Renal cortex interstitium (tissue), 11 donors: ENCODE results near the gene EIPR1. TPM values are rescaled to one million over a fixed set of nuclear protein-coding genes. Genes with fewer than 3 reads are reported as not detected.
A peak's percentile ranks its signal among the peaks of the same experiment; 100 is the strongest.

ENCODE experiments used
- DNase-seq, 11 donors: peaks; one replicate each; pipeline ENCODE4 v3.0.0-alpha.2; 2013; ENCODE audit warnings: low read depth in 9 of 11, low spot score in 4 of 11; ENCODE audit errors: extremely low read depth in 1 of 11
- polyA plus RNA-seq, 3 donors: library from polyadenylated mRNA; unstranded; fragments of 120-200 nt; gene quantifications; one replicate each; pipeline ENCODE4 v1.2.1, GENCODE V29; 2013; ENCODE audit not compliant: insufficient read length in 3 of 3

EIPR1 gene
- polyA plus RNA-seq, 3 donors, result 20.9 to 27.1 (median 26.0) TPM

DNA sequence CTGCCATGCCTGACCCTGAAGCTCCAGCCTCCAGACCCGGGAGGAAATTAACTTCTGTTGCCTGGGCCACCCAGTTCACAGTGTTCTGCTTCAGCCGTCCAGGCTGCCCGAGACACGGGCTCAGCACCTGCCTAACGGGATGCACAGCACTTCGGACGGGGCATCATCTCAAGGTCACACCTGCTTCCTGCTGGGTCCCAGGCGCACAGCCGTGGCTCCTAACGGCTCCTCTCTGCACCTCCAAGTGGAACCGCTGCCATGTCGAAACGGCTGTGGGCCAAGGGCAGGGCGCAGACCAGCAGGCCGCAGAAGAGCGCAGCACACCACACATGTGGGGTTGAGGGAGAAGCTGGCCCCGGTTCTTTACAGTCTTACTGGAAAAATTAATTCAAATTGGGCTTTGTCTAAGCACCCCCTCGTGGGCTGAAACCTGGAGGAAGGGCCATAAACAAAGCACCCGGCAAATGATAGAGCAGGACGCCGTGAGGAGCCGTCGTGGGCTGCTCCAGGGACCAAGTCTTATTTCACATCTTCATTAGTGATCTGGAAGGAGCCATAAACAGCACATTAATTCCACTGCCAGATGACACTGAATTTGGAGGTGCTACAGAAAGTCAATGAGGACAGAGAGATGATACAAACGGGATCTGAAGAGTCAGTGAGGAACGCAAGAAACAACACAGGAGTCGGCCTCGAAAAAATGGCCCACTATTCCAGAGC lies 59.6 kb downstream of the EIPR1 start:
- DNase-seq, result no peak

DNA sequence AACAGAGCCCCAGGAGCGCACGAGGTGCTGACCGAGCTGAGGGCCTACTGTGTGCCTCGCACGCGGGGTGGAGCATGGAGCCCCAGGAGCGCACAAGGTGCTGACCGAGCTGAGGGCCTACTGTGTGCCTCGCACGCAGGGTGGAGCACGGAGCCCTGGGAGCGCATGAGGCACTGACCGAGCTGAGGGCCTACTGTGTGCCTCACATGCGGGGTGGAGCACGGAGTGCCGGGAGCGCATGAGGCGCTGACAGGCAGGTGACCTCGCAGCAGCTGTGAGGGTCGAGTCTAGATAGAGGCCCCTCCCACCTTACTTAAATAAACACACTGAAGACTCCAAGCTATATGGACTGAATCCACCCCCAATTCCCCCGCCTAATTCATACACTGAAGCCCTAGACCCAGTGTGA lies 60.3 kb downstream of the EIPR1 start:
- DNase-seq, result no peak

DNA sequence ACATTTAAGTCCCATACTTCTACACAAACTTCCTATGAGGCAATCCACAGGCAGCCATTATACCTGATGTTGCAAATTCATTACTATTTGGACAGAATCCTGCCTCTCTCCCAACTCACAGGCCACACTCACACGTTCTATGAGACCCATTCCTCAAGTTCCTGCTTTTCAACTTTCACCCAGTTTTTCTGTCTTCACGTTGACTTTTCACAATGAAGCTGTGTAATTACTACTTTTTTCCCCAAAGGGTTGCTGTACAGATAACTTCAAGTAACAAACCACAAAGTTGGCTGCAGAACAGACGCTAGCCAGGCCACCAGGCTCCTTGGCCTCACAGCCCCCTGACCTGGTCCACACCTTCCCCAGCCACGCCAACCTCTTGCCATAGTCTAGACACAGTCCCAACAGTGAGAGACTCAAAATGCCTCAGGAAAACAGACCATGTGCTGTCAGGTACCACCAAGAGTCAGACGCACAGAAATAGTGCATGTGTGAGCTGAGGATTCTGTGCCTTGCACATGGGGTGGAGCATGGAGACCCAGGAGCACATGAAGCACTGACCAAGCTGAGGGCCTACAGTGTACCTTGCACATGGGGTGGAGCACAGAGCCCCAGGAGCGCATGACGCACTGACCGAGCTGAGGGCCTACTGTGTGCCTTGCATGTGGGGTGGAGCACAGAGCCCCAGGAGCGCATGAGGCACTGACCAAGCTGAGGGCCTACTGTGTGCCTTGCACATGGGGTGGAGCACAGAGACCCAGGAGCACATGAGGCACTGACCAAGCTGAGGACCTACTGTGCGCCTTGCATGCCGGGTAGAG lies 61.0 kb downstream of the EIPR1 start:
- DNase-seq, result no peak

DNA sequence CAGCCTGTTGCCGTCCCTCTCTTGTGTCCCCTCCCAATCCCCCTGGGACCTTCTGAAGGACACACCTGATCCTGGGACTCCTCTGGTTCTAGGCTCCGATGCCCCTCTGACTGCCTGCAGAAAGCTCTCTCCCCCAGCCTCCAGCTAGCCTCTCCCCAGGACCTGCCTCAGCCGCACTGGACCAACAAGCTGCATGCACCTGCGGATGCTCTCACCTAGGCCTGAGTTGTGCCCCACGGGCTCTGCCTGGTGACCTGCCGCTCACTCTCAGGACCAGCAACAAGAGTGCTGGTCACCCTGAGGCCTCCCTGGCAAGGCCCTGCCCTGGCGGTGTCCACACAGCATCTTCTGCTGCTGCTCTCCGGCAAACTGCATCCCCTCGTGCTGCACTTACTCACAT lies 63.0 kb downstream of the EIPR1 start:
- DNase-seq, result no peak

DNA sequence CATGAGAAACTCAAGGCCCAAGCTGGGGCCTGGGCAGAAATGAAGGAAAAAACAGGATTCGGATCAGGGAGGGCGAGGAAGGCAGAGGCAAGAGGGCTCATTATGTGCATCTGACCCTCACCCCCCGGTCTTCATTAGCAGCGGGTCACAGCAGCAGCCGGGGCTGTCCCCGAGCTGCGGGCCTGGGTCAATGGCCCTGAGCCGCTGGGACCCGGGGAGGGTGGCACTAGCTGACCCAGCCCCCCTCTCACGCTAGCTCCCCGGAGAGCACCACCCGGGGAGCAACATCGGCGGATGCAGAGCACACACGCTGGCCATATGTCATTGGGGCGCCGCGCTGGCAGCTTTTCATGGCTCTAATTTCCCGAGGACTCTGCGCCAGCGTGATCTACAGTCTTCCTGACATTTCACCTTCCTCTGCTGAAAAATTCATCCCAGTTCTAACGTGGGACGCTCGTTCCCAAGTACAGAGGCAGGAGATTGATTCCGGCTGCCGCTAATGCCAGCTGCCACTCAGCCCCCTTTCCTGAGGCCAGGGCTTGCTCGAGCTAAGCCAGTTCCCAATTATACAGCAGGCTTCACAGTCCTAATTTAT lies 63.7 kb downstream of the EIPR1 start:
- peak in 7 of 11 donors; percentile 26 to 52 (median 42) for DNase-seq

DNA sequence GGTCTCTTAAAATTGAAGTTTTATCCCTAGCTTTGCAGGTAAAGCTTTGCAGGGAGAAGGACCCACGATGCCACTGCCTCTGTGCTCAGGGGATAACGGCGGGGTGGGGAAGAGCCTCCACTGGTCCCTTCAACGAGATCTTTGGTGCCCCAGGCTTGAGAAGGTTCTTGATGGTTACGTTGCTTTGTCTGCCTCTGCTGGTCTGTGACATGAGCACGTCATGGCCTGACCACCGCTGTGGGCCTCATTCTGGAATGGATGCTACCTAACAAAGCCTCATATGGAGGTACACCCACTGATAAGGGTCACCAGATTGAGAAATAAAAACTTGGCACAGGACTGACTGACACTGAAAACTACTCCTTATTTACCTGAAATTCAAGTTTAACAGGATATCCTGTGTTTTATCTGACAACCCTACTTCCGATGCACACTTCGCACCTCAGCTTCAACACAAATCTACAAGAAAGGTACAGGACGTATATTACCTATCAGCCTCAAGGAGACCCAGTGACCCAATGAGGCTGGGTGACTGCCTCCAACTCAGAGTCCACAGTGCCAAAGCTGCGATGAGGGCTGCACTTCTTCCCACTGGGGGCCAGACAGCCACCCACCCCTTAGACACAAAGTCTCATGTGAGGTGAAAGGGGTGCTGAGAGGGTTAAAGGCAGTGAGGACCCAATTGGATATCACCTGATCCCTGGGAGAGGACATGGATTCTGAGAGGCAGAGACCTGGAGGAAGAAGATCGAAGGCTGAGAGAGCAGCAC lies 64.9 kb downstream of the EIPR1 start:
- no peak for DNase-seq

DNA sequence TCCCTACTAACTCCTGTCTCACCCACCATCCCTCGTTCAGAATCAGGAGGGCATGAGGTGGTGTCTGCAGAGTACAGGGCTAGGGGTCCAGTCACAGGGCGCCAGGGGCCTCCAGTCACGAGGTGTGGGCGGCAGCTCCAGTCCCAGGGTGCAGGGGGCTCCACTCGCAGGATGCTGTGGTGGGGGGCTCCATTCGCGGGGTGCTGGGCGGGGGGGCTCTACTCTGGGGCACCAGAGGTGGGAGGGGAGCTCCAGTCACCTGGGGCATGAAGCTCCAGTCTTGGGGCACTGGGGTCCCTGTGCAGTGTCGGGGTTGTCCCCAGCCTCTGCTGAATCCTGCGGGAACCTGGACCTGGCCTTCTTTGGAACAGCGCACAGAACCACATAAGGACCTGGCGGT lies 66.0 kb downstream of the EIPR1 start:
- DNase-seq, result no peak

DNA sequence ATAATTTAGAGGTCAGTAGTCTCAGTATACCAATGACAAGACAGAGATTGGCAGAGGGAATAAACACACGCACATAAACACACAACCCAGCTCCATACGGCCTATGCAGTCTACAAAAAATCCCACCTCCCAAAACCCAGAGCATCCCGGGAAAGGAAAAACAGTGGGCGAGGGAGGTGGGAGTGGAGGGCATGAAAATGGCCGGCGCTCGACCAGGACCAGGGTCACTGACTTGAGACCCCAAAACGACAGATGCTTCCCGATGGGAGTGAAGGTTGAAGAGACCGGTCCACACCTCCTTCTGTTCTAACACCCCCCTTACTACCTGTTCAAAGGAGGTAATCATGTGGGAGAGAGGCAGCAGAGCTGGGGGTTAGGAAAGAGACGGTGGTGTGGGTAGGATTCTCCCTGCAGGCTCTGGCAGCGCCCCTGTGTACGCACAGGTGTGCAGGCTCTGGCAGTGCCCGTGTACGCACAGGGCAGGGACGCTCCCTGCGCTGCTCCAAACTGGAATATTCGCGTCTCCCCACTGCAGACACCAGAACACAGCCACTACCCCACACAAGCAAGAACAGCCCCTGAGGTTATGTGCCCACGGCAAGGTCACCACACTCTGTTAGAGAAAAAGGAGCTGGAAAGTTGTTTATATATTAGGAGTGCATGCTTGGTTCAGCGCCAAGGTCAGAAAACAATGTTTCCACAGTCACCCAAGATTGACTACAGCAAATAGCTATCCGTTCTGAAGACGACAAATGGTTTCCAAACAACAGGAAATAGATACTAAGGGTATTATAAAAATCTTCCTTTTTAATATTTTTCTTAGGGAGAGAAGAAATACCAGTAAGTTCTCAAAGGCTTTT lies 67.9 kb downstream of the EIPR1 start:
- DNase-seq, result no peak

DNA sequence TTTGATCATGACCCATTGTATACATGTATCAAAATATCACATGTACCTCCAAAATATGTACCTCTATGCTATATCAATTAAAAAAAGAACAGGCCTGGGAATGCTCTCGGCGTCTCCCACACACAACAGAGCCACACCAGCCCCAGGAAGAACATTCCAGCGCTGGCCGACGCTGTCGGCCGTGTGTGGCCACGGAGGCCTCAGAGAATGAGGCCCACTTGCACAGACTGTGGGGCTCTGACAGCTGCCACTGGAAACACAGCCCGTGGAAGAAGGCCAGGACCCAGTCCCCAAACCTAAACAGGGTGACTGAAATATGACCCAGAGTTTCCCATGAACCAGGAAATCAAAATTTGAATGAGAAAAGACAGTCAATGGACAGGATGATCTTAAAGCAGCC lies 69.7 kb downstream of the EIPR1 start:
- no peak for DNase-seq

DNA sequence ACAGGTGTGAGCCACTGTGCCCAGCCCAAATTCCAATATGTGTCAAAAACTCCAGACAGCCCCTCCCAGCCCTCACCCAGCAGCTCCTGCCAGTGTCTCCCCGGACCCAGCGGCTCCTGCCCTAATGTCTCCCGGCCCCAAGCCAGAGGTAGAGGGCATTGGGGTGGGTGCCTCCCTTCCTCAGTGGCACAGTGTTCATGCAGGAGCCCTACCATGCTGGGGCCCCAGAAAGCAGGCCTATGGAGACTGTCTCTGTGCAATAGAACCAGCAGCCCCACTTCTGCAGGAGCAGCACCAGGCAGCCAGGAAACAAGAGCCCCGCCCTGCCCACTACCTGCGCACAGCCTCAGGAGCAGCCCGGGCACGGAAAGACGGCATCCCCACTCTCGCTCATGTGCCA lies 70.4 kb downstream of the EIPR1 start:
- DNase-seq, result no peak

DNA sequence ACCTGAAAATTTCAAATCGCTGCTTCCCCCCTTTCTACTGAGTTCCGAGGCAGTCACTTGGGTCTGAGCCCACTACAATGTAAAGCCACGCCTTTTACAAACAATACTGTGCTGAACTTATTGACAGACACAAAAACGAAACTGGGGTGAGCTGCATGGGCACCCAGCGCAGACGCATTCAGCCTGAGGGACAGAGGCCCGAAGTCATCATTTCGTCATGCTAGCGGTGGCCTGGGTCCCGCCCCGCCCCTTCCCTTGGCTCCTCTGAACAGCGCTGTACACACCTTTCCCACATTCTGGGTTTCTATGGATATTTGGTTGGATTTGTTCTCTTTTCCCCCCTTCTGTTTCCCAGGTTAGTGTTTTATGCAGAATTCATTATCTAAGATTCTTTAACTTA lies 71.7 kb downstream of the EIPR1 start:
- DNase-seq, result no peak

DNA sequence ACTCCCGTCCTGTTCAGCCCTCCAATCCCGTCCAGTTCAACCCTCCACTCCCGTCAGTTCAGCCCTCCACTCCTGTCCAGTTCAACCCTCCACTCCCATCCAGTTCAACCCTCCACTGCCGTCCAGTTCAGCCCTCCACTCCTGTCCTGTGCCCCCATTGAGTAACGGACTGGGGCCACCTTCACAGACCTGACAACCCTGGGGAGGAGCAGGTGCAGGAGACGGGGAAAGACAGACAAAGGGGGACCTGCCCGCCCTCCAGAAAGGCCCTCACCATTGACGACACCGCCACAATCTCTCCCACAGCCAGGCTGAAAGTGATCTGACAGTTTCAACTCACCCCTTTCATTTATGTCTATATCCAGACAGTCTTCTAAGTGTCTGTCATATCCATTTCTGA lies 72.2 kb downstream of the EIPR1 start:
- no peak for DNase-seq

DNA sequence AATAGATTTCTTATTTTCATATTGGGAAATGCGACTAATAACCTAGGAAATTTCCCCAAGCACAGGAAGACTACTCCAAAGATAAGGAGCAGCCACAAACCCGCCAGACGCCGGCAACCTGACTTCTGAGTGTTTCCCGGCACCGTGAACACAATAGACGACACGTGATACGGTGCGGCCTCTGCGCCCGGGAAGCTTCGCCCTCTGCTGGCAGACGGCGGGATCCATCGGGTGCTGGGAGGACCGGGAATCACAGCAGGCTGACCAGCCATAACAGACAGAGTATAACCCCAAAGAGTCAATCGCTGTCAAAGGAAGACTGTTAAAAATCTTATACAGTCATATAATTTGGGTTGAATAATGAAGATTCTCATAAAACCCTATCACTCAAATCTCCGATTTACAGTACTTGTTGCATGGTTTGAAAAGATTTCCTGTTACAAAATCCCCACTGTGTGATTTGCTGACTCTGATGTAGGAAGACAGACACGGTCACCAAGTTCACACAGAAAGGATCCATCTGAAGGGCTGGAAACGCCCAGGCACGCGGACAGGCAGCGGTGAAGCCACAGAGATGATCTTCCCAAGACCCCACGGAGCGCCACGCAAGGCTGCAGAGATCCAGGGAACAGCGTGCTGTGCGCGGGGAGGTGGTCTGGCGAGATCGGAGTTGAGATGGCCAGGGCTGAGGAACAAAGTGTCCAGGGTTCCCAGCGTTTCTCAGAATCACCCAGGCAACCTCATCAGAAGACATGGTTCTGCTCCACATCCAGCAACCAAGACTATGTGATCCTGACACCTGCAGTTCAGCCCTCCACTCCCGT lies 73.8 kb downstream of the EIPR1 start:
- peak; percentile 55 to 82 (median 78) for DNase-seq

DNA sequence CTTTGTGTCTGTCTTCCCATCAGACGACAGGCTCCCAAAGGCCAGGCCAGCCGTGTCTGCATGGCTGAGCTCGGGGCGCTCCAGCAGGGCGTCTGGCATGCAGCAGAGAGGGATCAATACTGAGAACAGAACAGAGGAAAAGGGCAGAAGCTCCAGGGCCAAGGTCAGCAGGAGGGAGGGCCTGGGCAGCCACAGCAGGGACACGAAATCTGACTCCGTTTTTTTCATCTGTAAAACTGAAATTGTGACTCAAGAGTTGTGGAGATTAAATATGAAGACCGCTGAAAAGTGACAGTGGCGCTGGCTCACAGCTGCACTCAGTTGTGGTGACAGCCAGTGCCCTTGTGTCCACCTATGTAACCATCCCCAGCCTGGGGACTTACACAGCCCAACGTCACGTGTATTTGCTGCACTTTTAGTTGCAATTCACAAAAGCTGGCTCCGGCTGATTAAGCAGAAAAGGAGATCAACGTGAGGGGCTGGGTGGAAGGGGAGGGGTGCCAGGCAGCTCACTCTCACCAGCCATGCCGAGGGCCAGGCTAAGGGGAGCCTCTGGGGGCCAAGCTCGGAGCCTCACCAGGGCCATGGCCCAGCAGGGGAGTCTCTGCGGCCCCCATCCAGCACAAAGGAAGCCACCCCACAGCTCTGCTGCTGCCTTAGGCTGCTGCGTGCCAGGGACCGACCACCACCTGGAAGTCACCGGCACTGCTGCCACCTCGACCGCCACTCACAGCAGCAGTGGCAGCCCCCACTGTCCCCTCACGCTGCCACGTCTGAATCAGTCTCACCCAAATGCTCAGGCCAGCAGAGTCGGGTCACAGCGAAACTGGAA lies 74.7 kb downstream of the EIPR1 start:
- DNase-seq, result peak in 1 of 11 donors; percentile 8

DNA sequence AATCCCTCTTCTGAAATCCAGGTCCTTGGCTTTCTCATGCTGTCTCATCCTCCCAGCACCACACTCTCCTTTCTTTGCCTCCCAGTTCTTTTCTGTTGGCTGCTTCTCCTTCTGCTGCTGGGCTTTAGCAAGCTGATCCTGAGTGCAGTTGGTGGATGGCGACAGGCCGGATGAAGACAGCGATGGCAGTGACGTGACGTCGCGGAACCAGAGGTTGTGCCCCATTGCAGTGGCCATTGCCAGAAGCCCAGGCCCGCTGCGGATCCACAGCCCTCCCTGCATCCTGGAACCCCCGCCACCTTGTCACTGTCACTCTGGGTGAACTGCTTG lies 75.2 kb downstream of the EIPR1 start:
- DNase-seq, result no peak

DNA sequence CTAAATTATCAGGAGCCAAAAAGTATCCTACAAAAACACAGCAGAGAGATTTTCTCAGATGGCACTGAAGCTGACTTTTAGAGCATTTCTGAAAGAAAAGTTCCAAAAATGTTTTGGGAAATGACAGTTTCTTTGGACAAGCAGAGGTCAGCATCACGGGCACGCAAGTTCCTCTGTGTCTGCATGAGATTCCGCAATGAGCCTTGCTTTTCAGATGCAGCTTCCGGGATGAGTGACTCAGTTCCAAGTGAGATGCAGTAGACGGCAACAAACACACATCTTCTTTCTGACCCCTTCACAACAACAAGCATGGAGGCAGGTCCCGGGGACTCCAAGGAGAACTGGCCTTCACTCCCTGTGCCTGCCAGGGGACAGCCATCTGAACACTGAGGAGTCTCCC lies 76.6 kb downstream of the EIPR1 start:
- DNase-seq, result no peak
